Mesenteric fat pad (tissue), 1 donor: Measurements from ENCODE around the gene GPR183. TPM values are rescaled to one million over a fixed set of nuclear protein-coding genes. Genes with fewer than 3 reads are reported as not detected.

ENCODE experiments used
- DNase-seq: peaks from one replicate; pipeline ENCODE4 v3.0.0-alpha.2; 2020; ENCODE audit warnings: low spot score
- total RNA-seq: library from RNA; stranded (reverse); fragmentation: NEBNext Ultra II Directional; extraction: Animal tissue kit (Norgen Biotek cat#: 25700); gene quantifications from one replicate; pipeline ENCODE4 v1.2.1, GENCODE V29; 2021
- donor health status: DM: yes; HTN: yes; CAD: no.

The GPR183 gene
- total RNA-seq, 1 donor from 2014 or later, result 32.6 TPM

GRCh38 chr13:99272481-99272880 lies 34.7 kb downstream of the GPR183 start:
- no peak for DNase-seq

GRCh38 chr13:99271249-99271648 lies 36.0 kb downstream of the GPR183 start:
- DNase-seq, result no peak

- no peak for DNase-seq
Measured at GRCh38 chr13:99270518-99270917, 36.7 kb downstream of the GPR183 start.

GRCh38 chr13:99269627-99270241 lies 37.5 kb downstream of the GPR183 start:
- no peak for DNase-seq

GRCh38 chr13:99268822-99269221 lies 38.4 kb downstream of the GPR183 start:
- no peak for DNase-seq

- DNase-seq, result no peak
Measured at GRCh38 chr13:99267927-99268326, 39.3 kb downstream of the GPR183 start.

GRCh38 chr13:99266827-99267226 lies 40.4 kb downstream of the GPR183 start:
- no peak for DNase-seq

- DNase-seq, result no peak
Measured at GRCh38 chr13:99265821-99266426, 41.3 kb downstream of the GPR183 start.

- no peak for DNase-seq
Measured at GRCh38 chr13:99265162-99265800, 41.9 kb downstream of the GPR183 start.

GRCh38 chr13:99264051-99264450 lies 43.1 kb downstream of the GPR183 start:
- no peak for DNase-seq

GRCh38 chr13:99263126-99263785 lies 43.9 kb downstream of the GPR183 start:
- DNase-seq, result no peak

GRCh38 chr13:99261059-99261458 lies 46.1 kb downstream of the GPR183 start:
- DNase-seq, result no peak

GRCh38 chr13:99260216-99260615 lies 47.0 kb downstream of the GPR183 start:
- no peak for DNase-seq

GRCh38 chr13:99258946-99259345 lies 48.3 kb downstream of the GPR183 start:
- DNase-seq, result no peak

GRCh38 chr13:99258210-99258860 lies 48.9 kb downstream of the GPR183 start, which contains the start of gene GPR18:
Gene GPR18 (minus strand): TSS chr13:99258379. CDS start chr13:99255872, 2,507 bp downstream.
- no peak for DNase-seq

GRCh38 chr13:99257291-99257690 lies 49.9 kb downstream of the GPR183 start:
- DNase-seq, result no peak

- no peak for DNase-seq
Measured at GRCh38 chr13:99256709-99257108, 50.5 kb downstream of the GPR183 start.

GRCh38 chr13:99256283-99256682 lies 50.9 kb downstream of the GPR183 start:
- DNase-seq, result no peak

GRCh38 chr13:99255271-99255670 lies 51.9 kb downstream of the GPR183 start:
- DNase-seq, result no peak

GRCh38 chr13:99254830-99255229 lies 52.4 kb downstream of the GPR183 start:
- no peak for DNase-seq

GRCh38 chr13:99251921-99252320 lies 55.3 kb downstream of the GPR183 start:
- no peak for DNase-seq
